K562 (cell line): Measurements from ENCODE around the gene PPP1R15A. TPM values are rescaled to one million over a fixed set of nuclear protein-coding genes. Genes with fewer than 3 reads are reported as not detected.

ENCODE experiments used
- CHCHD3 ChIP-seq: fragments of 250-450 bp; sonication (Bioruptor Pico); IDR thresholded peaks from 2 replicates; pipeline ENCODE4 v2.1.2; 2022; ENCODE audit warnings: mild to moderate bottlenecking
- COPS2 ChIP-seq: fragments of 450-650 bp; conservative IDR thresholded peaks from 2 replicates; pipeline ENCODE4 v1.6.1; 2016; ENCODE audit warnings: mild to moderate bottlenecking, moderate library complexity
- EP400 ChIP-seq: fragments of 450-650 bp; IDR thresholded peaks from 2 replicates; pipeline ENCODE4 v1.6.1; 2017; ENCODE audit warnings: antibody characterized with exemption, mild to moderate bottlenecking, moderate library complexity
- GTF2F1 ChIP-seq: IDR thresholded peaks from 2 replicates; pipeline ENCODE4 v1.6.1; 2011; ENCODE audit warnings: low read depth, low read length, improper control_type of control experiment
- KAT7 ChIP-seq: sonication (generic); formaldehyde crosslinking; IDR thresholded peaks from 2 replicates; pipeline ENCODE4 v1.8.0; 2022; ENCODE audit warnings: missing genetic modification reagents, mild to moderate bottlenecking, borderline replicate concordance
- KLF10 ChIP-seq: fragments of 250-450 bp; sonication (Bioruptor Pico); IDR thresholded peaks from 2 replicates; pipeline ENCODE4 v1.6.1; 2021; ENCODE audit warnings: matching md5 sums
- KLF6 ChIP-seq: fragments of 250-450 bp; sonication (Bioruptor Pico); IDR thresholded peaks from 2 replicates; pipeline ENCODE4 v1.4.0; 2020; ENCODE audit warnings: mild to moderate bottlenecking, moderate library complexity, borderline replicate concordance
- MCM7 ChIP-seq, 2 experiments: fragments of 450-650 bp; IDR thresholded peaks; 2 replicates each; pipeline ENCODE4 v1.6.1; 2016 to 2018
- MTA1 ChIP-seq: fragments of 450-650 bp; IDR thresholded peaks from 2 replicates; pipeline ENCODE4 v1.6.1; 2017; ENCODE audit warnings: borderline replicate concordance
- NCOA2 ChIP-seq, 2 experiments: fragments of 450-650 bp; IDR thresholded peaks; 2 replicates each; pipeline ENCODE4 v1.6.1; 2018; ENCODE audit warnings: mild to moderate bottlenecking in 2 of 2, moderate library complexity in 1 of 2; ENCODE audit not compliant: partially characterized antibody in 2 of 2
- NR1H2 ChIP-seq: sonication (generic); formaldehyde crosslinking; IDR thresholded peaks from 2 replicates; pipeline ENCODE4 v1.4.0; 2020; ENCODE audit warnings: mild to moderate bottlenecking, missing genetic modification reagents
- NRF1 ChIP-seq, 2 experiments: fragments of 450-650 bp; IDR thresholded peaks in 1 of 2; conservative IDR thresholded peaks in 1 of 2; 2 replicates each; pipeline ENCODE4 v1.6.1; 2014; ENCODE audit warnings: mild to moderate bottlenecking in 2 of 2
- PCBP2 ChIP-seq: fragments of 200-400 bp; formaldehyde crosslinking; IDR thresholded peaks from 2 replicates; pipeline ENCODE4 v1.6.1; 2018; ENCODE audit warnings: low read length, low read depth, mild to moderate bottlenecking, moderate library complexity; ENCODE audit not compliant: poor library complexity, severe bottlenecking
- PHF8 ChIP-seq: fragments of 200-600 bp; sonication (generic); IDR thresholded peaks from 2 replicates; pipeline ENCODE4 v1.6.1; 2012; ENCODE audit warnings: mixed run types, mild to moderate bottlenecking, inconsistent platforms, low read length, moderate library complexity, borderline replicate concordance
- SMAD3 ChIP-seq: fragments of 450-650 bp; formaldehyde crosslinking; conservative IDR thresholded peaks from 2 replicates; pipeline ENCODE4 v1.4.0; 2020; ENCODE audit warnings: mild to moderate bottlenecking
- WHSC1 ChIP-seq: IDR thresholded peaks from one replicate; pipeline ENCODE4 v1.6.1; 2012; ENCODE audit warnings: low read length, control low read depth, inconsistent platforms
- ZFX ChIP-seq: sonication (generic); formaldehyde crosslinking; IDR thresholded peaks from 2 replicates; pipeline ENCODE4 v1.8.0; 2022; ENCODE audit warnings: mild to moderate bottlenecking, missing genetic modification reagents, moderate library complexity
- ZNF282 ChIP-seq: sonication (generic); formaldehyde crosslinking; IDR thresholded peaks from 2 replicates; pipeline ENCODE4 v1.8.1; 2023; ENCODE audit warnings: missing genetic modification reagents
- ZSCAN32 ChIP-seq: fragments of 450-650 bp; formaldehyde crosslinking; IDR thresholded peaks from 2 replicates; pipeline ENCODE4 v1.4.0; 2020; ENCODE audit warnings: mild to moderate bottlenecking, moderate library complexity
- polyA plus RNA-seq, 8 experiments: library from polyadenylated mRNA; depleted of rRNA in 4 of 8; stranded (reverse) in 5 of 8; unstranded in 3 of 8; fragments of >200 nt; fragmentation: Nextera tagmentation in 2 of 8; fragmentation: Illumina TruSeq in 1 of 8; extraction: Ambion mirVana in 2 of 8; extraction: Trizol in 1 of 8; gene quantifications; 2 replicates each; pipeline versions ENCODE4 v1.2.1 to v1.2.3, GENCODE V29; 2011 to 2014; ENCODE audit warnings: inconsistent platforms in 1 of 8, missing spikeins in 1 of 8
- total RNA-seq, 7 experiments: library from RNA; depleted of rRNA in 6 of 7; stranded (reverse); fragments of >200 nt in 6 of 7; fragmentation: Illumina TruSeq in 2 of 7; extraction: Trizol in 2 of 7; gene quantifications; 2 replicates each; pipeline versions ENCODE4 v1.2.1 to v1.2.3, GENCODE V29; 2011 to 2021; ENCODE audit warnings: low replicate concordance in 1 of 7
- TF ChIP-seq, protein P1 (sequence below): fragments of 200-800 bp; sonication (Bioruptor generic); IDR thresholded peaks from 2 replicates; pipeline ENCODE4 v1.6.1; 2017; ENCODE audit warnings: missing genetic modification characterization, missing compliant biosample characterization
- TF ChIP-seq, protein P2 (sequence below): sonication (generic); formaldehyde crosslinking; IDR thresholded peaks from 2 replicates; pipeline ENCODE4 v1.9.0; 2022; ENCODE audit warnings: mild to moderate bottlenecking, missing genetic modification reagents
- TF ChIP-seq, protein P3 (sequence below): fragments of 250-450 bp; sonication (Bioruptor Pico); IDR thresholded peaks from 2 replicates; pipeline ENCODE4 v1.4.0; 2020; ENCODE audit warnings: mild to moderate bottlenecking, moderate library complexity, borderline replicate concordance
- TF ChIP-seq, protein P4 (sequence below): fragments of 250-450 bp; sonication (Bioruptor Pico); IDR thresholded peaks from 2 replicates; pipeline ENCODE4 v1.8.0; 2022; ENCODE audit warnings: inconsistent platforms

PPP1R15A gene
- total and polyA plus RNA-seq, 9 of the 15 experiments (the other 6 are each of a cell fraction or from before 2014, with no cell fraction given), result 0.42 to 73.7 (median 44.0) TPM

DNA sequence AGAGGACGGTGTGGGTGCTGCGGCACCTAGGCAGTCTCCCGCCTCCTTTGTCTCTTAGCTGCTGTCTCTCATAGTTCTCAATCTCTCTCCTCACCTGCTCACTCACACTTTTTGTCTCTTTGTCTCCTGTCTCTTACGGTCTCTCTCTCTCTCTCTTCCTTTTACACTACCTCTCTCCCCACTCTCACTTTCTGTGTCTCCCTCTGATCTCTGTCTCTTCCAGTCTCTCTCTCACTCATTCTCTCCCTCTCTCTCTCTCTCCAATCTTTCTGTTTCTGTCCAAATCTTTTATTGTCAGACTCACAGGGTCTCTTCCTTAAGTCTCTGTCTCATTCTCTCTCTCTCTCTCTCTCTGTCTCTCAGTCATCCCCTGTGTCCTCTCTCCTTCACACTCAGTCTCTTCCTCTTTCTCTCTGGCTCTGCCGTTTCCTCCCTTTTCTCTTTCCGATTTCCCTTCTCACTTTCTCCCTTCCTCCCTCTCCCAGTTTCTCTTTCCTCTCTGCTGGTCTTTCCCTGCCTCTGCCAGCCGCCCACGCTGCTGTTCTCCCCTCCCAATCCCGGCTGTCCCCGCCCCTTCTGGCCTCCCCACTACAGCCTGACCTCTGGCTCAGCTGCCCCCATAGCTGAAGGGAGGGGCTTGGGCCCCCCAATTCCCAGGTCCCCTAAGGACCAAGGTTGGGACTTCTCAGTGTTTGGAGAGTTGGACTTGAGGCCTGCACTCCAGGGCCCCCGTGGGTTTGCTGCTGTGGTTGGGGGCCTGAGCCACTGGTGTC lies 3.9 kb upstream of the PPP1R15A start, which contains the start of gene PLEKHA4 (continued):
- TF ChIP-seq, protein P1, sequence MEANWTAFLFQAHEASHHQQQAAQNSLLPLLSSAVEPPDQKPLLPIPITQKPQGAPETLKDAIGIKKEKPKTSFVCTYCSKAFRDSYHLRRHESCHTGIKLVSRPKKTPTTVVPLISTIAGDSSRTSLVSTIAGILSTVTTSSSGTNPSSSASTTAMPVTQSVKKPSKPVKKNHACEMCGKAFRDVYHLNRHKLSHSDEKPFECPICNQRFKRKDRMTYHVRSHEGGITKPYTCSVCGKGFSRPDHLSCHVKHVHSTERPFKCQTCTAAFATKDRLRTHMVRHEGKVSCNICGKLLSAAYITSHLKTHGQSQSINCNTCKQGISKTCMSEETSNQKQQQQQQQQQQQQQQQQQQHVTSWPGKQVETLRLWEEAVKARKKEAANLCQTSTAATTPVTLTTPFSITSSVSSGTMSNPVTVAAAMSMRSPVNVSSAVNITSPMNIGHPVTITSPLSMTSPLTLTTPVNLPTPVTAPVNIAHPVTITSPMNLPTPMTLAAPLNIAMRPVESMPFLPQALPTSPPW (CRISPR knock-in tag), result peak; percentile 57
- TF ChIP-seq, protein P2, sequence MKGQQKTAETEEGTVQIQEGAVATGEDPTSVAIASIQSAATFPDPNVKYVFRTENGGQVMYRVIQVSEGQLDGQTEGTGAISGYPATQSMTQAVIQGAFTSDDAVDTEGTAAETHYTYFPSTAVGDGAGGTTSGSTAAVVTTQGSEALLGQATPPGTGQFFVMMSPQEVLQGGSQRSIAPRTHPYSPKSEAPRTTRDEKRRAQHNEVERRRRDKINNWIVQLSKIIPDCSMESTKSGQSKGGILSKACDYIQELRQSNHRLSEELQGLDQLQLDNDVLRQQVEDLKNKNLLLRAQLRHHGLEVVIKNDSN (CRISPR knock-in tag), result no peak
- no peak for TF ChIP-seq WHSC1
- TF ChIP-seq KLF6 (CRISPR knock-in tag), result no peak
- TF ChIP-seq, protein P3, sequence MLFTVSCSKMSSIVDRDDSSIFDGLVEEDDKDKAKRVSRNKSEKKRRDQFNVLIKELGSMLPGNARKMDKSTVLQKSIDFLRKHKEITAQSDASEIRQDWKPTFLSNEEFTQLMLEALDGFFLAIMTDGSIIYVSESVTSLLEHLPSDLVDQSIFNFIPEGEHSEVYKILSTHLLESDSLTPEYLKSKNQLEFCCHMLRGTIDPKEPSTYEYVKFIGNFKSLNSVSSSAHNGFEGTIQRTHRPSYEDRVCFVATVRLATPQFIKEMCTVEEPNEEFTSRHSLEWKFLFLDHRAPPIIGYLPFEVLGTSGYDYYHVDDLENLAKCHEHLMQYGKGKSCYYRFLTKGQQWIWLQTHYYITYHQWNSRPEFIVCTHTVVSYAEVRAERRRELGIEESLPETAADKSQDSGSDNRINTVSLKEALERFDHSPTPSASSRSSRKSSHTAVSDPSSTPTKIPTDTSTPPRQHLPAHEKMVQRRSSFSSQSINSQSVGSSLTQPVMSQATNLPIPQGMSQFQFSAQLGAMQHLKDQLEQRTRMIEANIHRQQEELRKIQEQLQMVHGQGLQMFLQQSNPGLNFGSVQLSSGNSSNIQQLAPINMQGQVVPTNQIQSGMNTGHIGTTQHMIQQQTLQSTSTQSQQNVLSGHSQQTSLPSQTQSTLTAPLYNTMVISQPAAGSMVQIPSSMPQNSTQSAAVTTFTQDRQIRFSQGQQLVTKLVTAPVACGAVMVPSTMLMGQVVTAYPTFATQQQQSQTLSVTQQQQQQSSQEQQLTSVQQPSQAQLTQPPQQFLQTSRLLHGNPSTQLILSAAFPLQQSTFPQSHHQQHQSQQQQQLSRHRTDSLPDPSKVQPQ (CRISPR knock-in tag), result no peak
- TF ChIP-seq ZFX, result peak; percentile 66
- no peak for TF ChIP-seq ZSCAN32 (CRISPR knock-in tag)
- TF ChIP-seq GTF2F1, result no peak
- TF ChIP-seq NR1H2 (CRISPR knock-in tag), result no peak
- TF ChIP-seq NRF1 (conservative IDR thresholded peaks at IDR 0.05 in 1 of 2, IDR thresholded peaks at IDR 0.05 in 1 of 2), result no peak
- TF ChIP-seq MTA1, result peak; percentile 77; the same call in 1 of the 2 replicates
- TF ChIP-seq COPS2, result no peak
- TF ChIP-seq KAT7, result no peak
- TF ChIP-seq, protein P4, sequence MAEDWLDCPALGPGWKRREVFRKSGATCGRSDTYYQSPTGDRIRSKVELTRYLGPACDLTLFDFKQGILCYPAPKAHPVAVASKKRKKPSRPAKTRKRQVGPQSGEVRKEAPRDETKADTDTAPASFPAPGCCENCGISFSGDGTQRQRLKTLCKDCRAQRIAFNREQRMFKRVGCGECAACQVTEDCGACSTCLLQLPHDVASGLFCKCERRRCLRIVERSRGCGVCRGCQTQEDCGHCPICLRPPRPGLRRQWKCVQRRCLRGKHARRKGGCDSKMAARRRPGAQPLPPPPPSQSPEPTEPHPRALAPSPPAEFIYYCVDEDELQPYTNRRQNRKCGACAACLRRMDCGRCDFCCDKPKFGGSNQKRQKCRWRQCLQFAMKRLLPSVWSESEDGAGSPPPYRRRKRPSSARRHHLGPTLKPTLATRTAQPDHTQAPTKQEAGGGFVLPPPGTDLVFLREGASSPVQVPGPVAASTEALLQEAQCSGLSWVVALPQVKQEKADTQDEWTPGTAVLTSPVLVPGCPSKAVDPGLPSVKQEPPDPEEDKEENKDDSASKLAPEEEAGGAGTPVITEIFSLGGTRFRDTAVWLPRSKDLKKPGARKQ (CRISPR knock-in tag), result no peak
- TF ChIP-seq CHCHD3 (CRISPR knock-in tag), result no peak
- TF ChIP-seq NCOA2 (IDR thresholded peaks at IDR 0.05; ENCODE audit: partially characterized antibody in 2 of 2), result no peak
- no peak for TF ChIP-seq MCM7 (IDR thresholded peaks at IDR 0.05)
- no peak for TF ChIP-seq PCBP2
- TF ChIP-seq ZNF282, result no peak
- peak; percentile 49 for TF ChIP-seq EP400
- TF ChIP-seq KLF10 (CRISPR knock-in tag), result no peak
- no peak for TF ChIP-seq SMAD3 (CRISPR knock-in tag)
- peak; percentile 23; the same call in 1 of the 2 replicates for TF ChIP-seq PHF8
